Cardiac septum (tissue), 1 donor: ENCODE results near the gene IRS2. TPM values are rescaled to one million over a fixed set of nuclear protein-coding genes. Genes with fewer than 3 reads are reported as not detected.

Experiments
- DNase-seq: peaks from one replicate; pipeline ENCODE4 v3.0.0-alpha.2; 2020; ENCODE audit warnings: low spot score
- intact Hi-C: fragments of 100-400 bp; cut with DNase I; formaldehyde crosslinking; loops from one replicate; pipeline ENCODE4 v1.14.0; 2022
- total RNA-seq: library from RNA; stranded (reverse); fragmentation: NEBNext Ultra II Directional; extraction: Animal tissue kit (Norgen Biotek cat#: 25700); gene quantifications from one replicate; pipeline ENCODE4 v1.2.1, GENCODE V29; 2021
- donor health status: DM: no; HTN: no; CAD: no.

IRS2 gene
- total RNA-seq, 1 donor from 2014 or later = 12.0 TPM

- DNase-seq = no peak
- intact Hi-C loops = no loop called here
Observed at GRCh38 chr13:109719962-109720646, 66.3 kb downstream of the IRS2 start.

GRCh38 chr13:109718726-109719125, 67.7 kb downstream of the IRS2 start:
- no peak for DNase-seq
- intact Hi-C loops = no loop called here

- intact Hi-C loops = no loop called here
- DNase-seq = no peak
Observed at GRCh38 chr13:109717686-109718085, 68.7 kb downstream of the IRS2 start.

- intact Hi-C loops = no loop called here
- DNase-seq = no peak
Observed at GRCh38 chr13:109715902-109716301, 70.5 kb downstream of the IRS2 start.

- intact Hi-C loops = no loop called here
- no peak for DNase-seq
Observed at GRCh38 chr13:109713681-109714080, 72.7 kb downstream of the IRS2 start.

GRCh38 chr13:109712124-109712722, 74.2 kb downstream of the IRS2 start:
- intact Hi-C loops = no loop called here
- DNase-seq = no peak

GRCh38 chr13:109707742-109708617, 78.4 kb downstream of the IRS2 start:
- no peak for DNase-seq
- intact Hi-C loops = no loop called here

- intact Hi-C loops = no loop called here
- DNase-seq = no peak
Observed at GRCh38 chr13:109707044-109707741, 79.2 kb downstream of the IRS2 start.

GRCh38 chr13:109706015-109706715, 80.2 kb downstream of the IRS2 start:
- DNase-seq = no peak
- intact Hi-C loops = no loop called here

- intact Hi-C loops = no loop called here
- peak; percentile 80 for DNase-seq
Observed at GRCh38 chr13:109704771-109705635, 81.4 kb downstream of the IRS2 start.

- DNase-seq = no peak
- intact Hi-C loops = no loop called here
Observed at GRCh38 chr13:109703250-109703649, 83.1 kb downstream of the IRS2 start.
